Hypothalamus (tissue), 51 donors: ENCODE measurements around the gene PNN.
"Not testable (repeated sequence)": the region's sequence is repeated elsewhere in the genome, so short reads cannot be mapped to it uniquely, and the experiment has no call there.

ENCODE experiments used
- DNase-seq, 51 donors: peaks; one replicate each; lab custom pipeline; 2025; lab: John Stamatoyannopoulos, UW

The PNN gene

DNA sequence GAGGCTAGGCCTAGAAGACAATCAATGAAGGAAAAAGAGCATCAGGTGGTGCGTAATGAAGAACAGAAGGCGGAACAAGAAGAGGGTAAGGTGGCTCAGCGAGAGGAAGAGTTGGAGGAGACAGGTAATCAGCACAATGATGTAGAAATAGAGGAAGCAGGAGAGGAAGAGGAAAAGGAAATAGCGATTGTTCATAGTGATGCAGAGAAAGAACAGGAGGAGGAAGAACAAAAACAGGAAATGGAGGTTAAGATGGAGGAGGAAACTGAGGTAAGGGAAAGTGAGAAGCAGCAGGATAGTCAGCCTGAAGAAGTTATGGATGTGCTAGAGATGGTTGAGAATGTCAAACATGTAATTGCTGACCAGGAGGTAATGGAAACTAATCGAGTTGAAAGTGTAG is 5.5 kb downstream of the PNN start:
- no peak for DNase-seq

DNA sequence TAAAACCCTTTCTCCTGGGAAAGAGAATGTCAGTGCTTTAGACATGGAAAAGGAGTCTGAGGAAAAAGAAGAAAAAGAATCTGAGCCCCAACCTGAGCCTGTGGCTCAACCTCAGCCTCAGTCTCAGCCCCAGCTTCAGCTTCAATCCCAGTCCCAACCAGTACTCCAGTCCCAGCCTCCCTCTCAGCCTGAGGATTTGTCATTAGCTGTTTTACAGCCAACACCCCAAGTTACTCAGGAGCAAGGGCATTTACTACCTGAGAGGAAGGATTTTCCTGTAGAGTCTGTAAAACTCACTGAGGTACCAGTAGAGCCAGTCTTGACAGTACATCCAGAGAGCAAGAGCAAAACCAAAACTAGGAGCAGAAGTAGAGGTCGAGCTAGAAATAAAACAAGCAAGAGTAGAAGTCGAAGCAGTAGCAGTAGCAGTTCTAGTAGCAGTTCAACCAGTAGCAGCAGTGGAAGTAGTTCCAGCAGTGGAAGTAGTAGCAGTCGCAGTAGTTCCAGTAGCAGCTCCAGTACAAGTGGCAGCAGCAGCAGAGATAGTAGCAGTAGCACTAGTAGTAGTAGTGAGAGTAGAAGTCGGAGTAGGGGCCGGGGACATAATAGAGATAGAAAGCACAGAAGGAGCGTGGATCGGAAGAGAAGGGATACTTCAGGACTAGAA is 6.1 kb downstream of the PNN start:
- no peak for DNase-seq

- no peak for DNase-seq
These were observed 6.6 kb downstream of the PNN start for GRCh38 chr14:39181693-39182047.

GRCh38 chr14:39182770-39183684 is 8.0 kb downstream of the PNN start:
- DNase-seq = no peak

DNA sequence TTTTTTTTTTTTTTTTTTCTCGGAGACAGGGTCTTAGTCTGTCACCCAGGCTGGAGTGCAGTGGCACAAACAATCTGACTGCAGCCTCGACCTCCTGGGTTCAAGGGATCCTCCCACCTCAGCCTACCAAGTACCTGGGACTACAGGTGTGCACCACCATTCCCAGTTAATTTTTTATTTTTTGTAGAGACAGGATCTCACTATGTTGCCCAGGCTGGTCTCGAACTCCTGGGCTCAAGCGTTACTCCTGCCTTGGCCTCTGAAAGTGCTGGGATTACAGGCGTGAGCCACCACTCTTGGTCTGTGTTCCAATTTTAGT is 8.6 kb downstream of the PNN start:
- DNase-seq = not testable (repeated sequence)

DNA sequence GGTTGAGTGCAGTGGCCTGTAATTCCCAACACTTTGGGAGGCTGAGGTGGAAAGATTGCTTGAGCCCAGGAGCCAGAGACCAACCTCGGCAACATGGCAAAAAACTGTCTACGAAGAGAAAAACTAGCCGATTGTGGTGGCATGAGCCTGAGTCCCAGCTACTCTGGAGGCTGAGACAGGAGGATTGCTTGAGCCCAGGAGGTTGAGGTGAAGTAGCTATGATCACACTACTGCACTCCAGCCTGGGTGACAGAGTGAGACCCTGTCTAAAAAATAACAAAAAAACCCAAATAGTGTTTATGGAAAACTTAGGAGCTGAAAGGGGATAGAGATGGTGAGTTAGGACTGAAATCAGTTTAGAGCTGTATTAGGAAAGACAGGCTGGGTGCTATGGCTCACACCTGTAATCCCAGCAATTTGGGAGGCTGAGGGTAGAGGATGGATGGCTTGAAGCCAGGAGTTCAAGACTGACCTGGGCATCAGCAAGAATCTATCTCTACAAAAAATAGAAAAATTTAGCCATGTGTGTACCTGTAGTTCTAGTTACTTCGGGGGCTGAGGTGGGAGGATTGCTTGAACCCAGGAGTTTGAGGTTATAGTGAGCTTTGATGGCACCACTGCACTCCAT is 9.7 kb downstream of the PNN start:
- no peak for DNase-seq

DNA sequence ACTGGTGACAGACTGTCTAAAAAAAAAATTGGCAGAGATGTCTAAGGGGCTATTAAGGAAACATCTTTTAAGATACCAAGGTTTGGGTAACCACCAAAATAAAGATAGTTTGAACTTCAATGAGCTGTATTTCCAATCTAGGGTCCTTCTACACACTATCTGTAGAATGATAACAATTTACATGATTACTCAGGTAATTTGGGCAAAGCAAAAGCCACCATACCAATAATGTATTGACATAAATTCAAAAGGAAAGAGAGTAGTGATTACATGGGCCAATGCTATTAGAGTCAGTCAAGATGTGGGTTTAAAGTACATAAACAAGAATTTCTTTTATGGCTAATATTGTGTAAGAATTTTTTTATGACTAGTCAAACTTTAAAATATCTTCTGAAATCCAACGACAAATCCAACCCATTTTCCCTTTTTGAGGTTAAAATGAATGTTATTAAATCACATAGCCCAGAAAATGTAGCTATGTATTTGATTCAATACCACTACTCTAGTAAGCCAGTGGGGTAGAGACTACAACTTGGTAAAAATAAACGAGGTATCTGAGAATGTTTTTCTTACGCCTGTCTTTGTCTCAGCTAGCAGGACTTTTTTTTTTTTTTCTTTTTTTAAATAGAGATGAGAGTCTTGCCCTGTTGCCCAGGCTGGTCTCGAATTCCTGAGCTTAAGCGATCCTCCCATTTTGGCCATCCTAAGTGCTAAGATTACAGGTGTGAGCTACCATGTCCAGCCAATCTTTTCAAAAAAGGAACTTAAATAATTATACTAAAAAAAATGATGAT is 10.4 kb downstream of the PNN start:
- no peak for DNase-seq

GRCh38 chr14:39186941-39187525 is 12.0 kb downstream of the PNN start:
- DNase-seq = no peak

GRCh38 chr14:39203659-39204606 is 28.9 kb downstream of the PNN start:
- no peak for DNase-seq

GRCh38 chr14:39207430-39207829 is 32.4 kb downstream of the PNN start:
- not testable (repeated sequence) for DNase-seq

GRCh38 chr14:39211109-39211741 is 36.2 kb downstream of the PNN start:
- no peak for DNase-seq

DNA sequence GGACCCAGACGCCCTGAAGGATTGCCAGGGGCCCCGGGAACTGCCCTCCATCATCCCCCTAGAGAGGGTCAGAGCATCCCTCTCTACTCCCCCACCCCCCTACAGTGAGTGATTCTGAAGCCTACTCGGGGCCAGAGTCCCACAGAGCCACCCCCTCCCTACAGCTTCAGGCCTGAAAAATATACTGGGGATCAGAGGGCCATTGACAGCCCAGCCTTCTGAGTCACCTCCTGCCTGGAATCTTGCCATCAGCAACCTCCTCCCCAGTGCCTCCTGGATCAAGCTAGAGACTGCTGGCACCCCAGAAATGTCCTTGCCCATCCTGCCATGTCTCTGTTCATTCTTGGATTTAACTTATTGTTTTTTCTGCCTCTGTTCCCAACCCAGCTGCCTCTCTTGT is 37.0 kb downstream of the PNN start:
- DNase-seq = no peak

DNA sequence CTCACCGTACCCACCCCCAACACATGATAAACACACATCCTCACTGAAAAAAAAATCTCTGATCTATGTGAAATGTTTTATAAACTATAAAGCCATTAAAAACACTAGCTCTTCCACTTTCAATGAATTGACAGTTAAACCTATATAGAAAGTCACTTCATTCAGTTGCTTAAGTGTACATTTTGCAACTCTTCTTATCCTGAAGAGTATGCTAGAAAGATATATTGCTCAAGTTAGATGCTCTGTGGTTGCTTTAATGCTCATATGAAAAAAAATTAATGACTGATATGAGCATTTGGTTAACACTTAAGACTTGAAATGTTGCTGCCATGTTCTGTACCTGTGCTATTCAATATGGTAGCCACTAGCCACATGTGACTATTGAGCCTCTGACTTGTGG is 37.6 kb downstream of the PNN start:
- no peak for DNase-seq

DNA sequence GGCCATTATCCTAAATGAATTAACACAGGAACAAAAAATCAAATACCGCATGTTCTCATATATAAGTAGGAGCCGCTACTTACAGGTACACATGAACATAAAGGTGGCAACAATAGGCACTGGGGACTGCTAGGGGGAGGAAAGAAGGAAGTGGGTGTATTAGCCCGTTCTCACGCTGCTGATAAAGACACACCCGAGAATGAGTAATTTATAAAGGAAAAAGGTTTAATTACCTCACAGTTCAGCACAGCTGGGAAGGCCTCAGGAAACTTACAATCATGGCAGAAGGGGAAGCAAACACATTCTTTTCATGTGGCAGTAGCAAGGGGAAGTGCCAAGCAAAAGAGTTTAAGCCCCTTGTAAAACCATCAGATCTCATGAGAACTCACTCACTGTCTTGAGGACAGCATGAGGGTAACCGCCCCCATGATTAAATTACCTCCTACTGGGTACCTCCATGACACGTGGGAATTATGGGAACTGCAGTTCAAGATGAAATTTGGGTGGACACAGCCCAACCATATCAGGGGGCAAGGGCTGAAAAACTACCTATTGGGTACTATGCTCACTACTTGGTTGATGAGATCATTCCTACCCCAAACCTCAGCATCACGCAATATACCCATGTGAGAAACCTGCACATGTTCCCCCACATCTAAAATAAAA is 42.3 kb downstream of the PNN start:
- DNase-seq = no peak

- DNase-seq = no peak
These were observed 43.2 kb downstream of the PNN start for GRCh38 chr14:39218171-39218769.

- DNase-seq = no peak
These were observed 44.0 kb downstream of the PNN start for GRCh38 chr14:39219075-39219499.

DNA sequence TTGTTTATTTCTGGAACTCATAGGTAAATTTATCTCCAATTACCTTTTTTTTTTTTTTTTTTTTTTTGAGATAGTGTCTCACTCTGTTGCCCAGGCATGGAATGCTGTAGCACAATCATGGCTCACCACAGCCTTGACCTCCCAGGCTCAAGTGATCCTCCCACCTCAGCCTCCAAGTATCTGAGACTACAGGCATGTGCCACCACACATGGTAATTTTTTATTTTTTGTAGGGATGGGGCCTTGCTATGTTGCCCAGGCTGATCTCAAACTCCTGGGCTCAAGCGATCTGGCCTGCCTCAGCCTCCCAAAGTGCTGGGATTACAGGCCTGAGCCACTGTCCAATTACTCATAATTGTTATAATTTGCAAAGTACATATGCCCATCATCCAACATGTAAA is 45.4 kb downstream of the PNN start:
- DNase-seq = not testable (repeated sequence)

- no peak for DNase-seq
These were observed 53.0 kb downstream of the PNN start for GRCh38 chr14:39228044-39228443.
